Stimulated activated CD4-positive, alpha-beta T cell treated with anti-CD3 and anti-CD28 coated beads, Interleukin-15, amount 100 ng/mL, for 1 hour (primary cell): Measurements from ENCODE around the gene TAS2R14.

Source experiments
- DNase-seq, 2 donors: peaks; one replicate each; pipeline ENCODE4 v3.0.0-alpha.2; 2020; ENCODE audit warnings: low read depth in 1 of 2, low spot score in 1 of 2

TAS2R14 gene

GRCh38 chr12:10939163-10939562 lies at the start of gene TAS2R14:
TSS of gene TAS2R14 (minus strand) at chr12:10939263. CDS start at chr12:10939207, 56 bp downstream.
- no peak for DNase-seq

GRCh38 chr12:10986812-10987211 lies 47.7 kb upstream of the TAS2R14 start, which contains the start of gene TAS2R50:
TSS of gene TAS2R50 (minus strand) at chr12:10986912. CDS start at chr12:10986860, 52 bp downstream.
- DNase-seq: no peak

- no peak for DNase-seq
These were observed 43.2 kb upstream of the TAS2R14 start for GRCh38 chr12:10982244-10982643.

- no peak for DNase-seq
These were observed 35.9 kb upstream of the TAS2R14 start for GRCh38 chr12:10974965-10975364.

- DNase-seq: no peak
These were observed 29.8 kb upstream of the TAS2R14 start for GRCh38 chr12:10968765-10969456.

- DNase-seq: no peak
These were observed 28.3 kb upstream of the TAS2R14 start for GRCh38 chr12:10967409-10967808.

GRCh38 chr12:10966314-10966713 lies 27.3 kb upstream of the TAS2R14 start:
- no peak for DNase-seq

GRCh38 chr12:10965476-10965875 lies 26.4 kb upstream of the TAS2R14 start:
- DNase-seq: no peak

GRCh38 chr12:10960211-10960610 lies 21.1 kb upstream of the TAS2R14 start:
- no peak for DNase-seq

GRCh38 chr12:10959804-10960203 lies 20.7 kb upstream of the TAS2R14 start:
- DNase-seq: no peak

GRCh38 chr12:10957741-10958140 lies 18.7 kb upstream of the TAS2R14 start:
- DNase-seq: no peak

- DNase-seq: no peak
These were observed 17.0 kb upstream of the TAS2R14 start for GRCh38 chr12:10956085-10956484.

GRCh38 chr12:10952645-10953044 lies 13.6 kb upstream of the TAS2R14 start:
- DNase-seq: no peak

- DNase-seq: no peak
These were observed 4.1 kb upstream of the TAS2R14 start for GRCh38 chr12:10943167-10943566.

- DNase-seq: no peak
These were observed 3.0 kb upstream of the TAS2R14 start for GRCh38 chr12:10941916-10942607.

GRCh38 chr12:10941369-10941768 lies 2.3 kb upstream of the TAS2R14 start:
- DNase-seq: no peak

GRCh38 chr12:10940389-10940788 lies 1.3 kb upstream of the TAS2R14 start:
- DNase-seq: no peak

- DNase-seq: no peak
These were observed 2.6 kb downstream of the TAS2R14 start for GRCh38 chr12:10936506-10936905.

- no peak for DNase-seq
These were observed 10.2 kb downstream of the TAS2R14 start, which contains the start of gene PRH2 for GRCh38 chr12:10928746-10929286. TSS of gene PRH2 (plus strand) at chr12:10929236. CDS start at chr12:10929274, 38 bp downstream.

GRCh38 chr12:10926269-10926668 lies 12.8 kb downstream of the TAS2R14 start:
- no peak for DNase-seq

- no peak for DNase-seq
These were observed 19.3 kb downstream of the TAS2R14 start for GRCh38 chr12:10919809-10920208.

- no peak for DNase-seq
These were observed 28.7 kb downstream of the TAS2R14 start for GRCh38 chr12:10910380-10910779.
